HG03521 (cell line): ENCODE data around the gene TSACC.
"Not testable (repeated sequence)": the region's sequence is repeated elsewhere in the genome, so short reads cannot be mapped to it uniquely, and the experiment has no call there.

ENCODE experiments used
- ATAC-seq: cut with Tn5 transposase; IDR thresholded peaks from one replicate; pipeline ENCODE4 v1.9.1; 2021; ENCODE audit warnings: mild to moderate bottlenecking, moderate library complexity; ENCODE audit not compliant: unreplicated experiment

The TSACC gene

GRCh38 chr1:156346035-156346434 lies 7.7 kb downstream of the TSACC start:
- not testable (repeated sequence) for ATAC-seq

DNA sequence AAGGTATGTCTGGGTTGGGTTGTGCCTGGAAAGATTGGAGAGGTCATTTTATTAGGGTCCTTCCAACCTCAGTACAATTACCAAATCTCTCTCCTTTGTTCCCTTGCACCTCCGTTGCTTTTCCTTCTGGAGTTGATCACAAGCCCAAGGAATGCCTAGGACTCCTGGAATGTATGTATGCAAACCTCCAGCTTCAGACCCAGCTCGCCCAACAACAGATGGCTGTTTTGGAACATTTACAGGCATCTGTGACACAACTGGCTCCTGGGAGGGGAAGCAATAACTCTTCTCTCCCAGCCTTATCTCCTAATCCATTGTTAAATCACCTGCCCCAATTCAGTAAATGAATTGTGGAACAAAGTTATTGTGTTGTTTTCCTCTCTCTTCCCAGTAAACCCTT lies 8.3 kb downstream of the TSACC start:
- ATAC-seq = no peak

DNA sequence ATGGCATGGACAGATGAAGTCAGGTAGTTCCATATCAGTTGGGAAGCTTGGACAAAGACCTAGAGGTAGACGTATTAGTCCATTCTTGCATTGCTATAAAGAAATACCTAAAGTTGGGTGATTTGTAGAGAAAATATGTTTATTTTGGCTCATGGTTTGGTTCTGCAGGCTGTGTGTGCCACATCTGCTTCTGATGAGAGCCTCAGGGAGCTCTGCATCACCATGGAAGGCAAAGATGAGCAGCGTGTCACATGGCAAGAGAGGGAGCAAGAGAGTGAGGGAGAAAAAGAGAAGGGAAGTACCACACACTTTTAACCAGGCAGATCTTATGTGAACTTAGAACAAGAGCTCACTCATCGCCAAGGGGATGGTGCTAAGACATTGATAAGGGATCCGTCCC lies 9.0 kb downstream of the TSACC start:
- ATAC-seq = no peak

DNA sequence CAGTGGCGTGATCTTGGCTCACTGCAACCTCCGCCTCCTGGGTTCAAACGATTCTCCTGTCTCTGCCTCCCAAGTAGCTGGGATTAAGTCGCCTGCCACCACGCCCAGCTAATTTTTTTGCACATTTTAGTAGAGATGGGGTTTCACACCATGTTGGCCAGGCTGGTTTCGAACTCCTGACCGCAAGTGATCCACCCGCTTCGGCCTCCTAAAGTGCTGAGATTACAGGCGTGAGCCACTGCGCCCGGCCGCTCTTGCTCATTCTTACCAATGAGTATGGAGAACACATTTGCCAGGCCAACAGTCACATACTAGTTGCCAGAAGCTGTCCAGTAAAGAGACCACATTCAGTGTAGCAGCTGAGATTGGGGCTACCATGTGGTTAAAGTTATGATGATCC lies 14.2 kb downstream of the TSACC start:
- ATAC-seq = not testable (repeated sequence)

GRCh38 chr1:156356262-156356874 lies 18.0 kb downstream of the TSACC start:
- ATAC-seq = no peak

GRCh38 chr1:156356875-156357534 lies 18.7 kb downstream of the TSACC start:
- ATAC-seq = no peak

DNA sequence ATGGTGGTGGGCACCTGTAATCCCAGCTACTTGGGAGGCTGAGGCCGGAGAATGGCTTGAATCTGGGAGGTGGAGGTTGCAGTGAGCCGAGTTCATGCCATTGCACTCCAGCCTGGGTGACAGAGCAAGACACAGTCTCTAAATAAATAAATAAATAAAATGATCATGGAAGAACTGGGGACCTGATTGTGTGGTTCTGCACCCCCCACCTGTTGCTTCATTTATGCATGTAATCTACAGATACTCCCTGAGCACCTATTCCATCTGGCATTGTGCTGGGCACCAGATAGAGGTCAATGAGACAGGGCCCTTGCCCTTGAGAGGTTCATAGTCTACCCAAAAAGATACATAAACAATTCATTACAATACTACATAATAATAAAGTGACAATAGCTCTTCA lies 19.7 kb downstream of the TSACC start:
- ATAC-seq = no peak

- ATAC-seq = no peak
Measured at GRCh38 chr1:156358641-156359040, 20.3 kb downstream of the TSACC start.

DNA sequence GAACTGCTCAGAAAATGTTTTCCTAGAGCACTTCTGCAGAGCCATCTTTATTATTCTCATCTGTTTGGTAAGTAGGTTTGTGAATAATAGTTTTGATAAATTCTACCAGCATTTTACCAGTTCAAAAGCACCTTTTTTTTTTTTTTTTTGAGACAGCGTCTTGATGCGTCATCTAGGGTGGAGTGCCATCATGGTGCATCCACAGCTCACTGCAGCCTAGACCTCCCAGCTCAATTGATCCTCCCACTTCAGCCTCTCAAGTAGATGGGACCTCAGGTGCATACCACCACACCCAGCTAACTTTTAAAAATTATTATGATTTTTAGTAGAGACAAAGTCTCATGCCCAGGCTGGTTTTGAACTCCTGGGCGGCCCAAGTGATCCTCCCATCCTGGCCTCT lies 20.9 kb downstream of the TSACC start:
- no peak for ATAC-seq

GRCh38 chr1:156359973-156360372 lies 21.6 kb downstream of the TSACC start:
- ATAC-seq = no peak

DNA sequence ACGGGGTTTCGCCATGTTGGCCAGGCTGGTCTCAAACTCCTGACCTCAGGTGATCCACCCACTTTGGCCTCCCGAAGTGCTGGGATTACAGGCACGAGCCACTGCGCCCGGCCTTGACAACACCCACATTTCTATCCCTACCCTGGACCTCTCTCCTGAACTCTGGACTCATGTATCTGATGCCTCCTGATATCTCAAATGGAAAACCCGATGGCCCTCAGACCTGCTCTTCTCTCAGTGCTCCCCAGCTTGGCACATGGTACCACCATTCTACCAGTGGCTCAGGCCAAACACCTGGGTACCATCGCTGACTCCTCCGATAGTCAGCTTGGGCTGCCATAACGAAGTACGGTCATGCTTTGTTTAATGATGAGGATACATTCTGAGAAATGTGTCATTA lies 22.2 kb downstream of the TSACC start:
- ATAC-seq = no peak

- no peak for ATAC-seq
Measured at GRCh38 chr1:156365754-156366153, 27.4 kb downstream of the TSACC start.

GRCh38 chr1:156366378-156367166 lies 28.2 kb downstream of the TSACC start:
- ATAC-seq = no peak

DNA sequence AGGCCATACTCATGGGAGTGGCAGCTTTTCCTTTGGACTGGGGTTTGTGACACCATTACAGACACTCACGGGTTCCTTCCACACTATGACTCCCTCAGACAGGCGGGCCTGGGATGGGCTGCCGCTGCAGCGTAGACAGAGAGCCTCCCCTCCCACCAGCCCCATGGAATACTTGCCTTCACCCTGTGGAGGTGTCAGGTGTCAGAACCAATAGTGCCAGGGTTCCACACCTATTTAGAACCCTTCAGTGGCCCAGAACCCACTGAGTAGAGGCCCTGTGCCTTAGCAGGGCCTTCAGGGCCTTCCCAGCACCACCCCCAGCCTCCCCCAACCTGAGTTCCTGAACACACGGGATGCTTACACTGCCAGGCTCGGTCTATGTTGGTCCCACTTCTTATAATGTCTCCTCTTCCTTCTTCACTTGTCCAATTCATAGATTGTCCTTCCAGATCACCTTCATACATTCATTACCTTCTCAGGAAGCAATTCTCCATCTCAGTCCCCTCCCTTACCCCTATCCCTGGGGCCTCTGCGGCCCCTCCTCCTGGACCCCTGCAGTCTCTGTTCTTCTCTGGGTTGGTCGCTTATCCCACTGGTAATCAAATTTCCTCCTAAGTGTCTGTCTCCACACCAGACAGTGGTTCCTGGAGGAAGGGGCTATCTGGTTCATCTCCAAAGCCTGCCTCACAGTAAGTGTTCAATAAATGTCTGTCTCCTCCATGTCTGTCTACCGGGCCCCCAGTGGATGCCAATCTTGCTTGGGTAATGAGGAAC lies 29.2 kb downstream of the TSACC start:
- ATAC-seq = no peak

DNA sequence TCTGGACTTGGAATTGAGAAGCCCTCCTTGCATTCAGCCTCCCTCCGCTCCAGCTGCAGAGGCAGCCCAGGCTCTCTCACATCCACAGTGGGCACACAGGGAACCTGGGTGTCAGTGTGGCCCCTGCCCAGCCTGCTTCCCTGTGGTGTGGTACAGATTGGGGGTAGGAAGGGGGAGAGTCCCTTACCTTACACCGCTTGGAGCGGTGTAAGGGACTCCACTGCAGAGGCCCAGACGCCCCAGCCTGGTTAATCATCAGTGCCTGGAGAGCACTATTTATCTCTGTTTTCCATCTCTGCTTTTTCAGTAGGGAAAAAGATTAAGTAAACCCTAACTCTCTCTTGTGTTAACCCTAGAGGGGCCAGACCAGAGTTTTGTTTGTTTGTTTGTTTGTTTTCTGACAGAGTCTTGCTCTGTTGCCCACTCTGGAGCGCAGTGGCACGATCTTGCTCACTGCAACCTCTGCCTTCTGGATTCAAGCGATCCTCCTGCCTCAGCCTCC lies 29.9 kb downstream of the TSACC start:
- ATAC-seq = no peak

DNA sequence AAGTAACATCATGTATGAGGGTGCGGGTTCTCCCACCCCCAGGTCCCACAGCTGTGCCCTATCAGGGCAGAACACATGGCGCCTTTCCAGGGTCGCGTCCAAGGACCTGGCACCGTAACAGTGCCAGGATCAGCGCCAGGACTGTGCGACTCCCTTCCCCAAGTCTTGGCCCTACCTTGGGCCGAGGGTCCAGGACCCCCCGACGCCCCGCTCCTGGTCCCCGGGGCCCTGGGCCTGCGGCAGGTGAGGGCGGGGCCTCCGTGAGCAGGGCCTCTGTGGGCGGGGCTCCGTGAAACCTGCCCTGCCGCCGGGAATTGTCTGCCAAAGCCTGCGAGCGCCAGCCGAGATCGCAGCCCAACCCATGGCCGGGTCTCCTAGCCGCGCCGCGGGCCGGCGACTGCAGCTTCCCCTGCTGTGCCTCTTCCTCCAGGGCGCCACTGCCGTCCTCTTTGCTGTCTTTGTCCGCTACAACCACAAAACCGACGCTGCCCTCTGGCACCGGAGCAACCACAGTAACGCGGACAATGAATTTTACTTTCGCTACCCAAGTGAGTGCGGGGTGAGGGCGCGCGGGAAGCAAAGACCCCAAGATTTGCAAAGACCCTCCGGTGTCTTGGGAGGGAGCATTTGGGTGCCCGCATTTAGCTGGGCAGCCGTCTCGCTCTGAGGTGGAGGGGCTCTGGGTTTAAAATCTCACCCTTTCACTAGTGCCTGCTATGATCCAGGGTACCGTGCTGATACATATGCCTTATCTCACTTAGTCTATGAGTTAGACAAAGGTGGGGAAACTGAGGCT lies 30.8 kb downstream of the TSACC start, which contains the start of gene RHBG:
RHBG (plus strand) TSS at position 323 of the 796 bp plus-strand sequence; CDS start at position 362, 39 bp downstream.
- no peak for ATAC-seq

GRCh38 chr1:156369685-156370286 lies 31.5 kb downstream of the TSACC start:
- ATAC-seq = not testable (repeated sequence)

DNA sequence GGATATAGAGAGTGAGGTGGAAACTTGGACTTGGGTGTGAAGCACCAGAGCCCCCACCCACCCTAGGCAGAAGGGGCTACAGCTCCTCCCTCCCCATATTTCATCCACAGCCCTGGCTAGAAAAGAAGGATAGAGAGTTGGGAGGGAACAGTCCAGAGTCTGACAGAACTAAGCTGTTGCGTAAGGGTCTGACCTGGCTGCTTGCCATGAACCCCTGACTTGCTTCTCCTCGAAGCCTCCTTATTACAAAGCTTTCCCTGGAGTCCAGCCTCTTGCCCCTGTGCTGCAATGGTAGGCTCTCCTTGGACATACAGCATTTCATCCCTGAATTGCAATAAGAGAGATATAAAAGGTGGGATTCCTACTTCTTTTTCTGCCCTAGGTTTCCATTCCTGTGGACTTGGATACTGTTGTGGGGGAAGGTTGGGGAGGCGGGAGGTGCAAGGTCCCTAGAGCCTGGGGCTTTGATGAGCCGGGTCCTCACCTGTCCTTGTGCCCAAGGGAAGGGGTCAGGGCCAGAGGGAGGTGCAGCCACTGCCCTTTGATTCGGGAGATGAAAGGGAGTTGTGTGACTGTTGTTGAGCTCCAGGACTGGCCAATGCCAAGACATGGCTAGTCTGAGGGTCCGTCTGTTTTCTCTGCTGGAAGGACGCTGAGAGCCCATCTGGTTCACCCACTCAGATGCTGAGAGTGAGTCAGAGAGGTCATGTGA lies 33.4 kb downstream of the TSACC start:
- no peak for ATAC-seq

- ATAC-seq = no peak
Measured at GRCh38 chr1:156372265-156372586, 33.9 kb downstream of the TSACC start.
